Neuronal stem cell (in vitro differentiated cells): ENCODE measurements around the gene DAW1.

Source experiments
- DNase-seq: peaks from one replicate; pipeline ENCODE4 v3.0.0-alpha.2; 2013; ENCODE audit warnings: low spot score
- H2AFZ ChIP-seq: one replicate; pipeline ENCODE4 v1.6.1; 2013; ENCODE audit warnings: mild to moderate bottlenecking, low read length, inconsistent platforms
- H2AK5ac ChIP-seq: 2 replicates; pipeline ENCODE4 v1.6.1; 2013; ENCODE audit warnings: low read depth, mild to moderate bottlenecking, inconsistent platforms, low read length, moderate library complexity, mixed read lengths
- H2BK120ac ChIP-seq: 2 replicates; pipeline ENCODE4 v1.6.1; 2013; ENCODE audit warnings: low read depth, mild to moderate bottlenecking, inconsistent platforms, low read length, moderate library complexity, mixed read lengths
- H2BK12ac ChIP-seq: one replicate; pipeline ENCODE4 v1.6.1; 2013; ENCODE audit warnings: low read length, inconsistent platforms
- H2BK15ac ChIP-seq: 2 replicates; pipeline ENCODE4 v1.6.1; 2013; ENCODE audit warnings: mild to moderate bottlenecking, low read length, inconsistent platforms, mixed read lengths
- H2BK5ac ChIP-seq: one replicate; pipeline ENCODE4 v1.6.1; 2013; ENCODE audit warnings: inconsistent platforms, mild to moderate bottlenecking, low read length, moderate library complexity
- H3K14ac ChIP-seq: one replicate; pipeline ENCODE4 v1.6.1; 2013; ENCODE audit warnings: low read length, inconsistent platforms
- H3K18ac ChIP-seq: 2 replicates; pipeline ENCODE4 v1.6.1; 2013; ENCODE audit warnings: low read length, inconsistent platforms
- H3K23ac ChIP-seq: 2 replicates; pipeline ENCODE4 v1.6.1; 2013; ENCODE audit warnings: low read depth, mild to moderate bottlenecking, mixed read lengths, low read length, inconsistent platforms; ENCODE audit not compliant: poor library complexity
- H3K27ac ChIP-seq: replicated peaks from 3 replicates; pipeline ENCODE4 v1.5.1; 2013; ENCODE audit warnings: low read length, inconsistent platforms
- H3K27me3 ChIP-seq, 3 experiments: 2 replicates each; pipeline ENCODE4 v1.6.1; 2013; ENCODE audit warnings: low read length in 3 of 3, mild to moderate bottlenecking in 2 of 3, inconsistent platforms in 1 of 3, low read depth in 1 of 3, mixed read lengths in 1 of 3, moderate library complexity in 1 of 3; ENCODE audit not compliant: control insufficient read depth in 3 of 3, insufficient read depth in 3 of 3
- H3K36me3 ChIP-seq, 2 donors: replicated peaks in 1 of 2; 2 replicates each; pipeline ENCODE4 v1.6.1; 2013; ENCODE audit warnings: low read length in 2 of 2; ENCODE audit not compliant: control insufficient read depth in 2 of 2, insufficient read depth in 2 of 2
- H3K4ac ChIP-seq: 2 replicates; pipeline ENCODE4 v1.6.1; 2013; ENCODE audit warnings: inconsistent platforms, mild to moderate bottlenecking, low read length, moderate library complexity
- H3K4me1 ChIP-seq, 2 donors: 1 replicate in 1 of 2; 2 replicates in 1 of 2; pipeline ENCODE4 v1.6.1; 2013; ENCODE audit warnings: low read length in 2 of 2, low read depth in 1 of 2; ENCODE audit not compliant: control insufficient read depth in 2 of 2, insufficient read depth in 1 of 2
- H3K4me2 ChIP-seq: one replicate; pipeline ENCODE4 v1.6.1; 2013; ENCODE audit warnings: mild to moderate bottlenecking, low read length, inconsistent platforms; ENCODE audit not compliant: insufficient read depth, poor library complexity, severe bottlenecking
- H3K4me3 ChIP-seq, 2 donors: 2 replicates each; pipeline ENCODE4 v1.5.1; 2013; ENCODE audit warnings: low read length in 2 of 2, mild to moderate bottlenecking in 2 of 2, inconsistent platforms in 1 of 2, moderate library complexity in 1 of 2
- H3K79me1 ChIP-seq: one replicate; pipeline ENCODE4 v1.6.1; 2013; ENCODE audit warnings: low read depth, mild to moderate bottlenecking, inconsistent platforms, low read length, moderate library complexity
- H3K9ac ChIP-seq: one replicate; pipeline ENCODE4 v1.6.1; 2013; ENCODE audit warnings: mild to moderate bottlenecking, low read depth, low read length, inconsistent platforms; ENCODE audit not compliant: poor library complexity
- H3K9me3 ChIP-seq, 2 donors: replicated peaks in 1 of 2; 2 replicates each; pipeline versions ENCODE3 to v1.6.1; 2013; ENCODE audit warnings: low read length in 2 of 2, mild to moderate bottlenecking in 2 of 2, inconsistent platforms in 1 of 2, low read depth in 1 of 2, mixed read lengths in 1 of 2, moderate library complexity in 1 of 2; ENCODE audit not compliant: control insufficient read depth in 2 of 2, insufficient read depth in 1 of 2
- H4K8ac ChIP-seq: one replicate; pipeline ENCODE4 v1.6.1; 2013; ENCODE audit warnings: low read depth, mild to moderate bottlenecking, inconsistent platforms, low read length, moderate library complexity
- H4K91ac ChIP-seq: one replicate; pipeline ENCODE4 v1.6.1; 2013; ENCODE audit warnings: low read length, low read depth, mild to moderate bottlenecking, inconsistent platforms; ENCODE audit not compliant: poor library complexity
- WGBS, 2 donors: extraction: QIAGEN DNeasy Blood & Tissue Kit; methylation state at CpG; one replicate each; pipeline ENCODE4 v1.1.7; 2013; ENCODE audit warnings: missing lambda C conversion rate in 2 of 2, mixed read lengths in 1 of 2; ENCODE audit not compliant: insufficient read length in 2 of 2, insufficient replicate concordance in 1 of 2; ENCODE audit errors: extremely low coverage in 2 of 2; 5-methylcytosine and 5-hydroxymethylcytosine counted together

Gene DAW1

DNA sequence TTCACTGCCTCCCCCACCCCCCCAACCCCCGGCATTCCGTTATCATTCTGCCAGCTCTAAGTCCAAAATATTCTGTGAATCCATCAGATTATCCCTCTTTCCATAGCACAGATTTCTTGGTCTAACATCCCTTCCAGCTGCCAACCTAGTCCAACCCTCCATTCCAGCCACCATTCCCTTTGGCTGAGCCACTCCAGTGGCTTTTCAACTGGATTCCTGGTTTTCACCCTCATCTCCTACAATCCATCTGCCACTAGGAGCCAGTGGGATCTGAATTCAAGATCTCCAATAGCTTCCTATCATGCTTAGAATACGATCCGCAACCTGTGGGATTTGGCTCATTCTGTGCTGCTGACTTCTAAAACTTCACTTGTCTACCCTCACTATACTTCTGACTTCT lies 1.2 kb downstream of the DAW1 start:
- no peak overlapping the region for H4K91ac ChIP-seq
- H2BK5ac ChIP-seq: no peak overlapping the region
- peaks cover 0 to 5% (median 0%) of the 10 kb centered on the region in 3 experiments for H3K27me3 ChIP-seq
- H3K23ac ChIP-seq: no peak overlapping the region
- H2BK12ac ChIP-seq: no peak overlapping the region
- H3K18ac ChIP-seq: no peak overlapping the region
- no peaks in the 10 kb centered on the region for H3K9me3 ChIP-seq
- no peak overlapping the region for H3K14ac ChIP-seq
- H3K4me3 ChIP-seq: no peak overlapping the region
- H3K4ac ChIP-seq: no peak overlapping the region
- H3K4me2 ChIP-seq: no peak overlapping the region
- no peaks in the 10 kb centered on the region for H3K36me3 ChIP-seq
- H4K8ac ChIP-seq: no peak overlapping the region
- no peak overlapping the region for H2BK120ac ChIP-seq
- H3K27ac ChIP-seq: no peak overlapping the region
- DNase-seq: no peak
- H2BK15ac ChIP-seq: no peak overlapping the region
- H3K4me1 ChIP-seq: no peaks in the 10 kb centered on the region
- H2AFZ ChIP-seq: no peak overlapping the region
- no peaks in the 10 kb centered on the region for H3K79me1 ChIP-seq
- no peak overlapping the region for H3K9ac ChIP-seq
- WGBS, 2 donors: no CpG with 5 or more reads among the region's 4 CpGs
- H2AK5ac ChIP-seq: no peak overlapping the region

- no peak overlapping the region for H2BK5ac ChIP-seq
- no peak overlapping the region for H2BK12ac ChIP-seq
- H2AFZ ChIP-seq: no peak overlapping the region
- H2BK120ac ChIP-seq: no peak overlapping the region
- H3K36me3 ChIP-seq: no peaks in the 10 kb centered on the region
- no peaks in the 10 kb centered on the region for H3K9me3 ChIP-seq
- H3K27ac ChIP-seq: no peak overlapping the region
- no peak overlapping the region for H3K14ac ChIP-seq
- H3K27me3 ChIP-seq: no peaks in the 10 kb centered on the region
- DNase-seq: no peak
- no peak overlapping the region for H2BK15ac ChIP-seq
- H3K79me1 ChIP-seq: no peaks in the 10 kb centered on the region
- no peak overlapping the region for H2AK5ac ChIP-seq
- no peak overlapping the region for H3K4me2 ChIP-seq
- no peak overlapping the region for H3K9ac ChIP-seq
- H4K91ac ChIP-seq: no peak overlapping the region
- H3K4ac ChIP-seq: no peak overlapping the region
- no peaks in the 10 kb centered on the region for H3K4me1 ChIP-seq
- no CpG with 5 or more reads among the region's 6 CpGs for WGBS, 2 donors
- no peak overlapping the region for H4K8ac ChIP-seq
- H3K18ac ChIP-seq: no peak overlapping the region
- no peak overlapping the region for H3K4me3 ChIP-seq
- H3K23ac ChIP-seq: no peak overlapping the region
These were observed 4.9 kb downstream of the DAW1 start for GRCh38 chr2:227876300-227876801.

GRCh38 chr2:227877421-227878310 lies 6.2 kb downstream of the DAW1 start:
- H3K27me3 ChIP-seq: no peaks in the 10 kb centered on the region

DNA sequence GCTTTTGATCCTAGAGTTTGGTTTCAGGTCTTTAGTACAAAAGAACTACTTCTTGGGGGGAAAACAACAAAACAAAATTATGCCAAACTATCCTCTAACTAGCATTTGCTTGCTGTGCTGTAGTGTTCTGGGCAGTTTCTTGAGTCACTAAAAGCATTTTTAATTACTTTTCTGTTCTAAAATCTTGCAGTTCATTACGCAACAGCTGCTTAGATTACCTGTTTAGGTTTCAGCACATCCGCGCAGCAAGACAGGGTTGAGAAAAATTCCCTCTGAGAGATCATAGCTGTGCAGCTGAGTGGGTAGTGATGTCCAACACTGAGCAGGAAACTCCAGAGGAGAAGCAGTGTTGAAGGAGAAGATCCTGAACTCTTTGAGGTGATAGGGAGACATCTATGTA lies 9.0 kb downstream of the DAW1 start:
- Histone ChIP-seq H3K79me1 (no peaks in the 10 kb centered on the region), H3K36me3 (no peaks in the 10 kb centered on the region), H3K27me3 (no peaks in the 10 kb centered on the region), H3K9me3 (no peaks in the 10 kb centered on the region), H3K4me1 (no peaks in the 10 kb centered on the region), H2BK120ac (no peak overlapping the region), H2BK15ac (no peak overlapping the region), H3K23ac (no peak overlapping the region), H3K4me3 (no peak overlapping the region), H4K8ac (no peak overlapping the region), H3K14ac (no peak overlapping the region), H3K18ac (no peak overlapping the region), H2BK5ac (no peak overlapping the region), H3K27ac (no peak overlapping the region), H2AK5ac (no peak overlapping the region), H2BK12ac (no peak overlapping the region), H2AFZ (no peak overlapping the region), H3K4ac (no peak overlapping the region), H4K91ac (no peak overlapping the region), H3K9ac (no peak overlapping the region), H3K4me2 (no peak overlapping the region)
- DNase-seq: no peak
- no CpG with 5 or more reads among the region's 3 CpGs for WGBS, 2 donors

More at GRCh38 chr2:227877421-227878310, 6.2 kb downstream of the DAW1 start:
- Histone ChIP-seq H3K18ac (no peak overlapping the region), H3K23ac (no peak overlapping the region), H3K27ac (no peak overlapping the region), H3K9me3 (no peaks in the 10 kb centered on the region), H2BK120ac (no peak overlapping the region), H4K8ac (no peak overlapping the region), H3K4me1 (no peaks in the 10 kb centered on the region), H3K36me3 (no peaks in the 10 kb centered on the region), H3K4me3 (no peak overlapping the region), H2BK12ac (no peak overlapping the region), H3K4ac (no peak overlapping the region), H3K4me2 (no peak overlapping the region), H4K91ac (no peak overlapping the region), H3K79me1 (no peaks in the 10 kb centered on the region), H3K9ac (peak overlapping the region; percentile 9), H3K14ac (no peak overlapping the region), H2AK5ac (no peak overlapping the region), H2BK5ac (no peak overlapping the region), H2BK15ac (no peak overlapping the region), H2AFZ (no peak overlapping the region)
- no CpG with 5 or more reads among the region's 9 CpGs for WGBS, 2 donors
- DNase-seq: no peak
